Measurements from ENCODE around the gene SCFD2. TPM values are rescaled to one million over a fixed set of nuclear protein-coding genes. Genes with fewer than 3 reads are reported as not detected.
"Not testable (repeated sequence)": the region's sequence is repeated elsewhere in the genome, so short reads cannot be mapped to it uniquely, and the experiment has no call there.

Gene SCFD2
- total RNA-seq, 1 experiment from 2014 or later, result 18.8 TPM

DNA sequence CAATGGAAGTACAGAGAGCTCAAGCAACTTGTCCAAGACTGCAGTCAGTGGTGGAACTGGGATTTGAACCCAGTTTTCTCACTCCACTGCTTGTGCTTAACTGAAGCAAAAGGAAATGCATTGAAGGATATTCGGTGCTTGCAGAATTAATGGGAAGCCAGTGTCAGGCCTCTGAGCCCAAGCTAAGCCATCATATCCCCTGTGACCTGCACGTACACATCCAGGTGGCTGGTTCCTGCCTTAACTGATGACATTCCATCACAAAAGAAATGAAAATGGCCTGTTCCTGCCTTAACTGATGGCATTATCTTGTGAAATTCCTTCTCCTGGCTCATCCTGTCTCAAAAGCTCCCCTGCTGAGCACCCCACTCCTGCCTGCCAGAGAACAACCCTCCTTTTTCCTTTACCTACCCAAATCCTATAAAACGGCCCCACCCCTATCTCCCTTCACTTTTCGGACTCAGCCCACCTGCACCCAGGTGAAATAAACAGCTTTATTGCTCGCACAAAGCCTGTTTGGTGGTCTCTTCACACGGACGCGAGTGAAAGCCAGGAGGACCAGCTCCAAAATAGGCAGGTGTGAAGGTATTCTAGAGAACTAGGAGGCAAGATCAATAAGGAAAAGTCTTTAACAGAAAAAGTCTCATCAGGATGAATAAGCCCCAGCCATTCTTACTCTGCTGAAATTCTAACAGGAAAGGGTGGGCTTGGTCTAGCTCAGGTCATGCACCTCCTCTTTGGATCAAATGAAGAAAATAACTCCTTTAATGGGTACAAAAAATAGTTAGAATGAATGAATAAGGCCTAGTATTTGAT, 531.0 kb downstream of the SCFD2 start:
- not testable (repeated sequence) for DNase-seq (ENCODE audit: low read depth)

- no peak for DNase-seq (ENCODE audit: low read depth)
Observed at GRCh38 chr4:52833941-52834525, 531.8 kb downstream of the SCFD2 start.

DNA sequence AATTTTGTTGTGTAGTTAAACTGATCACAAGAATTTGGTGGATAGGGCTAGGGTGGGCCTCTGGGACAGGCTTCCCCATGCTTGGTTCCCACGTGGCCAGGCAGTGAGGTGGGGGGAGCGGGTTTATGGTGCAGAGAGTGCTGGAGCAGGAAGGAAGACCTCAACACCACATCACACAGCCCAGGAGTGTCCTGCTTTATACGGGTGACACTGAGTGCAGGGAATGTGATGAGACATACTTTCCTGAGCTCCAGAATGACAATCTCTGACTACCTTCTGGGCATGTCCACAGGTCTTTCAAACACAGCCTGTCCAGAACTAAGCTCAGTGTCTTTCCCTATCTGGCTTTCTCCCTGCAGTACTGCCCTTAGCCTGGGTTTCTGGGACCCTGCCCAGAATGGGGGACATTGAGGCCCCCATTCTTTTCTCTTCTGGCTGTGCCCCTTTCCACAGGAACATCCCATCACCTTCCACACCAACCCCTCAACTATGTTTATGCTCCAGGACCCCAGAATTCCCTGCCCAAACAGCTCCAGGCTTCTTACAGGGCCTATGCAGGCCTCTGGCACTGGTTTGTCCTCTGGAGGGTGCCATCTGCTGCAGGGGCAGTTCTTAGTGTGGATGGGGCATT, 540.3 kb downstream of the SCFD2 start:
- DNase-seq (ENCODE audit: low read depth), result no peak

GRCh38 chr4:52824603-52825459, 541.0 kb downstream of the SCFD2 start:
- no peak for DNase-seq (ENCODE audit: low read depth)

DNA sequence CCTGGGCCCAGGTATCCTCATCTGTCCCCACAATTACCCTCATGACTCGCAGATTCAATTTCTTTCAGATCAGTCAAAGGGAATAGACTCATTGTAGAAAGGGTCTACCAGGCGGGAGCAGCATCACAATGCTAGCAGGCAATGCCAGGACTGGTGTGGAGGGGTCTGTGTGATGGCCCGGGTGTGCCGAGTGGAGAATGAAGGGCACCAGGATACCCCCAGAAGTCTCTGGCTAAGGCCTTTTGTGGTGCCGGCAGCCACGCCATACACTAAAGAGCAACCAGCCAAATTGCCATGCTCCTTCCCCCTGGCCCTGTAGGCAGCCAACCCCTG, 541.6 kb downstream of the SCFD2 start:
- no peak for DNase-seq (ENCODE audit: low read depth)

- no peak for DNase-seq (ENCODE audit: low read depth)
Observed at GRCh38 chr4:52823702-52824092, 542.2 kb downstream of the SCFD2 start.

Other genes with a start within 250 kb of the SCFD2 start
- gene FIP1L1, start 11.6 kb upstream of the SCFD2 start, total RNA-seq (2014; rRNA removed), result 44.1 and 46.5 TPM in 2 replicates
- 10.8 and 15.0 TPM in 2 replicates for gene LNX1, start 225.4 kb upstream of the SCFD2 start, total RNA-seq (2014; rRNA removed)